ENCODE results near the gene CAMTA1.

Gene CAMTA1

DNA sequence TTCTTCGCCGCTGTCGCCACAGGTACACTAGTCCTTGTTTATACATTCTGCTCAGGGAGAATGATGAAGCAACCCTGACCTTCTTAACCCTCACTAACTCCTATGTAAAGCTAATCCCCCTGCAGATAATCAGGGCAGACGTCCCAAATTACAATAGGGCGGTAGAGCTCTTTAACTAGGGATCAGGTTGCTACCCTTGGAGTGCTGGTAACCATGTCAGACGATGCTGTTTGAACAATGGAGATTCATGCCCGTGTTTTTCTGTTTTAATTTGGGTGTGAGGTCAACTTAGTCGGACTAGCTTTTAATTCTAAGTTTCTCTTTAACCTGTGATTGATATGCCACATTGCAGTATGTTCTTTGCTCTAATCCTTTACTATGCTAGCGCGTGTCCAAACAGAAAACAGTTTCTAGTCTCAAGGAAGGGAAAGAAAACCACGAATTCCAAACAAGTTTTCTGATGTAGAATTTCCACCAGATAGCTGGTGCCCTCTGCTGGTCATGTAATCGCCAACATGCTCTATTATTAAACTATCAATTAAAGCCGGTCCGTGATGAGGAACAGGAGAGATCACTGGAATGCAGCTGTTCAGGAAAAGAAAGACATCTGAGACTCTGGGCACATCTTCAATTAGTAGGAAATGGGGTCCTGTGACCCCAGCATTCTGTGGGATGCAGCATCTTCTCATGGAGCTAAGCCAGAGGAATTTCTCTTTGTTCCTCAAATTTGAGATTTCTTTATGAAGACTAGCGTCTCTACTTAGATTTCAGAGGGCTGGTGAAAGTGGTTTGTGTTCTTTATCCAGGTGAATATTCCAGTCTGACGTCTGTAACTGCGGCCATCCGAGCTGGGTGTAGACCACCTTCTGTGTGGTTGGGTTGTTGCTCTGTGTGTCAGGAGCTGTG lies 967.5 kb downstream of the CAMTA1 start (continued):
- TF ChIP-seq ZNF16 (tag by site-specific recombination; IDR thresholded peaks at IDR 0.05; ENCODE audit: low read depth), result no peak
- no peak for TF ChIP-seq ZNF214 (tag by site-specific recombination; IDR thresholded peaks at IDR 0.05; ENCODE audit: borderline replicate concordance)
- TF ChIP-seq ZNF426 (tag by site-specific recombination; IDR thresholded peaks at IDR 0.05), result no peak
- TF ChIP-seq ZNF26 (tag by site-specific recombination; IDR thresholded peaks at IDR 0.05), result no peak
- no peak for TF ChIP-seq RBAK (tag by site-specific recombination; IDR thresholded peaks at IDR 0.05)
- TF ChIP-seq, protein P1, sequence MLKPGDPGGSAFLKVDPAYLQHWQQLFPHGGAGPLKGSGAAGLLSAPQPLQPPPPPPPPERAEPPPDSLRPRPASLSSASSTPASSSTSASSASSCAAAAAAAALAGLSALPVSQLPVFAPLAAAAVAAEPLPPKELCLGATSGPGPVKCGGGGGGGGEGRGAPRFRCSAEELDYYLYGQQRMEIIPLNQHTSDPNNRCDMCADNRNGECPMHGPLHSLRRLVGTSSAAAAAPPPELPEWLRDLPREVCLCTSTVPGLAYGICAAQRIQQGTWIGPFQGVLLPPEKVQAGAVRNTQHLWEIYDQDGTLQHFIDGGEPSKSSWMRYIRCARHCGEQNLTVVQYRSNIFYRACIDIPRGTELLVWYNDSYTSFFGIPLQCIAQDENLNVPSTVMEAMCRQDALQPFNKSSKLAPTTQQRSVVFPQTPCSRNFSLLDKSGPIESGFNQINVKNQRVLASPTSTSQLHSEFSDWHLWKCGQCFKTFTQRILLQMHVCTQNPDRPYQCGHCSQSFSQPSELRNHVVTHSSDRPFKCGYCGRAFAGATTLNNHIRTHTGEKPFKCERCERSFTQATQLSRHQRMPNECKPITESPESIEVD (tag by site-specific recombination; IDR thresholded peaks at IDR 0.05), result 0 out of 2 replicates have a peak, but pooled peaks have one; percentile 14
- TF ChIP-seq, protein P2, sequence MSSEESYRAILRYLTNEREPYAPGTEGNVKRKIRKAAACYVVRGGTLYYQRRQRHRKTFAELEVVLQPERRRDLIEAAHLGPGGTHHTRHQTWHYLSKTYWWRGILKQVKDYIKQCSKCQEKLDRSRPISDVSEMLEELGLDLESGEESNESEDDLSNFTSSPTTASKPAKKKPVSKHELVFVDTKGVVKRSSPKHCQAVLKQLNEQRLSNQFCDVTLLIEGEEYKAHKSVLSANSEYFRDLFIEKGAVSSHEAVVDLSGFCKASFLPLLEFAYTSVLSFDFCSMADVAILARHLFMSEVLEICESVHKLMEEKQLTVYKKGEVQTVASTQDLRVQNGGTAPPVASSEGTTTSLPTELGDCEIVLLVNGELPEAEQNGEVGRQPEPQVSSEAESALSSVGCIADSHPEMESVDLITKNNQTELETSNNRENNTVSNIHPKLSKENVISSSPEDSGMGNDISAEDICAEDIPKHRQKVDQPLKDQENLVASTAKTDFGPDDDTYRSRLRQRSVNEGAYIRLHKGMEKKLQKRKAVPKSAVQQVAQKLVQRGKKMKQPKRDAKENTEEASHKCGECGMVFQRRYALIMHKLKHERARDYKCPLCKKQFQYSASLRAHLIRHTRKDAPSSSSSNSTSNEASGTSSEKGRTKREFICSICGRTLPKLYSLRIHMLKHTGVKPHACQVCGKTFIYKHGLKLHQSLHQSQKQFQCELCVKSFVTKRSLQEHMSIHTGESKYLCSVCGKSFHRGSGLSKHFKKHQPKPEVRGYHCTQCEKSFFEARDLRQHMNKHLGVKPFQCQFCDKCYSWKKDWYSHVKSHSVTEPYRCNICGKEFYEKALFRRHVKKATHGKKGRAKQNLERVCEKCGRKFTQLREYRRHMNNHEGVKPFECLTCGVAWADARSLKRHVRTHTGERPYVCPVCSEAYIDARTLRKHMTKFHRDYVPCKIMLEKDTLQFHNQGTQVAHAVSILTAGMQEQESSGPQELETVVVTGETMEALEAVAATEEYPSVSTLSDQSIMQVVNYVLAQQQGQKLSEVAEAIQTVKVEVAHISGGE (tag by site-specific recombination; conservative IDR thresholded peaks at IDR 0.05; ENCODE audit: low read depth), result no peak
- TF ChIP-seq ZNF626 (tag by site-specific recombination; IDR thresholded peaks at IDR 0.05), result no peak
- TF ChIP-seq, protein P3, sequence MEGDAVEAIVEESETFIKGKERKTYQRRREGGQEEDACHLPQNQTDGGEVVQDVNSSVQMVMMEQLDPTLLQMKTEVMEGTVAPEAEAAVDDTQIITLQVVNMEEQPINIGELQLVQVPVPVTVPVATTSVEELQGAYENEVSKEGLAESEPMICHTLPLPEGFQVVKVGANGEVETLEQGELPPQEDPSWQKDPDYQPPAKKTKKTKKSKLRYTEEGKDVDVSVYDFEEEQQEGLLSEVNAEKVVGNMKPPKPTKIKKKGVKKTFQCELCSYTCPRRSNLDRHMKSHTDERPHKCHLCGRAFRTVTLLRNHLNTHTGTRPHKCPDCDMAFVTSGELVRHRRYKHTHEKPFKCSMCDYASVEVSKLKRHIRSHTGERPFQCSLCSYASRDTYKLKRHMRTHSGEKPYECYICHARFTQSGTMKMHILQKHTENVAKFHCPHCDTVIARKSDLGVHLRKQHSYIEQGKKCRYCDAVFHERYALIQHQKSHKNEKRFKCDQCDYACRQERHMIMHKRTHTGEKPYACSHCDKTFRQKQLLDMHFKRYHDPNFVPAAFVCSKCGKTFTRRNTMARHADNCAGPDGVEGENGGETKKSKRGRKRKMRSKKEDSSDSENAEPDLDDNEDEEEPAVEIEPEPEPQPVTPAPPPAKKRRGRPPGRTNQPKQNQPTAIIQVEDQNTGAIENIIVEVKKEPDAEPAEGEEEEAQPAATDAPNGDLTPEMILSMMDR (tag by site-specific recombination; IDR thresholded peaks at IDR 0.05), result peak; percentile 50
- TF ChIP-seq WT1 (tag by site-specific recombination; IDR thresholded peaks at IDR 0.05), result peak; percentile 51; the same call in 1 of the 2 replicates
- TF ChIP-seq PRDM2 (tag by site-specific recombination; IDR thresholded peaks at IDR 0.05; ENCODE audit: borderline replicate concordance), result no peak
- peak; percentile 92; the same call in 1 of the 2 replicates for TF ChIP-seq TRIM28 (IDR thresholded peaks at IDR 0.05; ENCODE audit: borderline replicate concordance, low read length)
- 0 out of 2 replicates have a peak, but pooled peaks have one; percentile 46 for TF ChIP-seq ZBTB48 (tag by site-specific recombination; IDR thresholded peaks at IDR 0.05)
- peak; percentile 87 for TF ChIP-seq SP7 (tag by site-specific recombination; IDR thresholded peaks at IDR 0.05)
- TF ChIP-seq SP3 (tag by site-specific recombination; IDR thresholded peaks at IDR 0.05), result no peak
- no peak for TF ChIP-seq ZNF302 (tag by site-specific recombination; IDR thresholded peaks at IDR 0.05; ENCODE audit: low read depth)
- no peak for TF ChIP-seq REST (tag by site-specific recombination; IDR thresholded peaks at IDR 0.05)
- TF ChIP-seq ZNF558 (tag by site-specific recombination; IDR thresholded peaks at IDR 0.05), result no peak
- TF ChIP-seq OSR2 (tag by site-specific recombination; IDR thresholded peaks at IDR 0.05), result no peak
- no peak for TF ChIP-seq ZNF24 (tag by site-specific recombination; IDR thresholded peaks at IDR 0.05)

All from HEK293 (cell line).